Mammary epithelial cell (primary cell): ENCODE measurements around the gene MUC12.
"Not testable (repeated sequence)": the region's sequence is repeated elsewhere in the genome, so short reads cannot be mapped to it uniquely, and the experiment has no call there.

ENCODE experiments used
- EZH2 ChIP-seq: IDR thresholded peaks from 2 replicates; pipeline ENCODE4 v1.6.1; 2012; ENCODE audit warnings: low read length, inconsistent platforms, borderline replicate concordance
- TF ChIP-seq, protein P1 (sequence below), 2 donors: IDR thresholded peaks in 1 of 2; conservative IDR thresholded peaks in 1 of 2; 2 replicates each; pipeline ENCODE4 v1.5.1; 2011 to 2012; ENCODE audit warnings: inconsistent platforms in 2 of 2, low read length in 2 of 2, mild to moderate bottlenecking in 2 of 2, control low read depth in 1 of 2, low read depth in 1 of 2; ENCODE audit not compliant: insufficient read depth in 1 of 2; ENCODE audit errors: extremely low read depth in 1 of 2

- TF ChIP-seq, protein P1, sequence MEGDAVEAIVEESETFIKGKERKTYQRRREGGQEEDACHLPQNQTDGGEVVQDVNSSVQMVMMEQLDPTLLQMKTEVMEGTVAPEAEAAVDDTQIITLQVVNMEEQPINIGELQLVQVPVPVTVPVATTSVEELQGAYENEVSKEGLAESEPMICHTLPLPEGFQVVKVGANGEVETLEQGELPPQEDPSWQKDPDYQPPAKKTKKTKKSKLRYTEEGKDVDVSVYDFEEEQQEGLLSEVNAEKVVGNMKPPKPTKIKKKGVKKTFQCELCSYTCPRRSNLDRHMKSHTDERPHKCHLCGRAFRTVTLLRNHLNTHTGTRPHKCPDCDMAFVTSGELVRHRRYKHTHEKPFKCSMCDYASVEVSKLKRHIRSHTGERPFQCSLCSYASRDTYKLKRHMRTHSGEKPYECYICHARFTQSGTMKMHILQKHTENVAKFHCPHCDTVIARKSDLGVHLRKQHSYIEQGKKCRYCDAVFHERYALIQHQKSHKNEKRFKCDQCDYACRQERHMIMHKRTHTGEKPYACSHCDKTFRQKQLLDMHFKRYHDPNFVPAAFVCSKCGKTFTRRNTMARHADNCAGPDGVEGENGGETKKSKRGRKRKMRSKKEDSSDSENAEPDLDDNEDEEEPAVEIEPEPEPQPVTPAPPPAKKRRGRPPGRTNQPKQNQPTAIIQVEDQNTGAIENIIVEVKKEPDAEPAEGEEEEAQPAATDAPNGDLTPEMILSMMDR (conservative IDR thresholded peaks at IDR 0.05 in 1 of 2, IDR thresholded peaks at IDR 0.05 in 1 of 2; ENCODE audit: extremely low read depth in 1 of 2, insufficient read depth in 1 of 2, low read depth in 1 of 2, low read length in 2 of 2) = not testable (repeated sequence)
- not testable (repeated sequence) for TF ChIP-seq EZH2
These were observed 25.3 kb downstream of the MUC12 start for GRCh38 chr7:100994671-100995070.
